Hepatocyte (in vitro differentiated cells): ENCODE results near the gene DCTPP1. TPM values are rescaled to one million over a fixed set of nuclear protein-coding genes. Genes with fewer than 3 reads are reported as not detected.
"Not testable (repeated sequence)": the region's sequence is repeated elsewhere in the genome, so short reads cannot be mapped to it uniquely, and the experiment has no call there.

Experiments used
- DNase-seq: peaks from one replicate; pipeline ENCODE4 v3.0.0-alpha.2; 2016; ENCODE audit warnings: low spot score
- H2AFZ ChIP-seq: fragments of 200-600 bp; sonication (generic); 2 replicates; pipeline ENCODE4 v1.6.0; 2016; ENCODE audit warnings: antibody characterized with exemption, mild to moderate bottlenecking
- H3K27ac ChIP-seq: fragments of 200-600 bp; sonication (generic); 2 replicates; pipeline ENCODE4 v1.5.1; 2016; ENCODE audit warnings: mild to moderate bottlenecking
- H3K27me3 ChIP-seq: fragments of 200-600 bp; sonication (generic); 2 replicates; pipeline ENCODE4 v1.6.1; 2016
- H3K36me3 ChIP-seq: fragments of 200-600 bp; sonication (generic); replicated peaks from 2 replicates; pipeline ENCODE4 v1.5.1; 2016; ENCODE audit warnings: low read depth; ENCODE audit not compliant: insufficient read depth
- H3K4me1 ChIP-seq: fragments of 200-600 bp; sonication (generic); 2 replicates; pipeline ENCODE4 v1.5.1; 2016; ENCODE audit warnings: mild to moderate bottlenecking, moderate library complexity; ENCODE audit not compliant: insufficient read depth
- H3K4me2 ChIP-seq: fragments of 200-600 bp; sonication (generic); 2 replicates; pipeline ENCODE4 v1.6.0; 2016
- H3K4me3 ChIP-seq: fragments of 200-600 bp; sonication (generic); 2 replicates; pipeline ENCODE4 v1.5.1; 2016; ENCODE audit warnings: mild to moderate bottlenecking
- H3K79me2 ChIP-seq: fragments of 200-600 bp; sonication (generic); 2 replicates; pipeline ENCODE4 v1.6.0; 2017; ENCODE audit warnings: mild to moderate bottlenecking
- H3K9me2 ChIP-seq: fragments of 200-600 bp; sonication (generic); replicated peaks from 2 replicates; pipeline ENCODE4 v1.6.0; 2017; ENCODE audit warnings: mild to moderate bottlenecking; ENCODE audit not compliant: insufficient read depth
- H3K9me3 ChIP-seq: fragments of 200-600 bp; sonication (generic); 2 replicates; pipeline ENCODE4 v1.5.1; 2016; ENCODE audit warnings: low read depth, mild to moderate bottlenecking
- H4K20me1 ChIP-seq: fragments of 200-600 bp; sonication (generic); 2 replicates; pipeline ENCODE4 v1.6.0; 2016; ENCODE audit warnings: mild to moderate bottlenecking; ENCODE audit not compliant: insufficient read depth, poor library complexity, severe bottlenecking
- EZH2 ChIP-seq: fragments of 200-600 bp; sonication (generic); IDR thresholded peaks from 2 replicates; pipeline ENCODE4 v1.6.1; 2016; ENCODE audit warnings: antibody characterized with exemption, mild to moderate bottlenecking, borderline replicate concordance
- EZH2phosphoT487 ChIP-seq: fragments of 200-600 bp; sonication (generic); IDR thresholded peaks from one replicate; pipeline ENCODE4 v1.6.1; 2018; ENCODE audit warnings: antibody characterized with exemption, mild to moderate bottlenecking, low read depth, moderate library complexity; ENCODE audit not compliant: unreplicated experiment, severe bottlenecking
- WGBS: methylation state at CpG from one replicate; pipeline ENCODE4 v1.1.6; 2016; ENCODE audit warnings: low lambda C conversion rate; ENCODE audit errors: missing lambda C conversion rate; 5-methylcytosine and 5-hydroxymethylcytosine counted together
- polyA plus RNA-seq: library from polyadenylated mRNA; unstranded; fragments of >200 nt; fragmentation: Nextera tagmentation; extraction: Ambion mirVana; gene quantifications from 2 replicates; pipeline ENCODE4 v1.2.1, GENCODE V29; 2016
- total RNA-seq: library from RNA; depleted of rRNA; stranded (reverse); fragments of >200 nt; gene quantifications from 2 replicates; pipeline ENCODE4 v1.2.3, GENCODE V29; 2014
- TF ChIP-seq, protein P1 (sequence below): fragments of 200-600 bp; sonication (generic); IDR thresholded peaks from 2 replicates; pipeline ENCODE4 v1.5.1; 2016; ENCODE audit warnings: antibody characterized with exemption, mild to moderate bottlenecking; ENCODE audit not compliant: poor library complexity

DCTPP1 gene
- total and polyA plus RNA-seq, 2 experiments from 2014 or later = 25.9 to 36.3 TPM

DNA sequence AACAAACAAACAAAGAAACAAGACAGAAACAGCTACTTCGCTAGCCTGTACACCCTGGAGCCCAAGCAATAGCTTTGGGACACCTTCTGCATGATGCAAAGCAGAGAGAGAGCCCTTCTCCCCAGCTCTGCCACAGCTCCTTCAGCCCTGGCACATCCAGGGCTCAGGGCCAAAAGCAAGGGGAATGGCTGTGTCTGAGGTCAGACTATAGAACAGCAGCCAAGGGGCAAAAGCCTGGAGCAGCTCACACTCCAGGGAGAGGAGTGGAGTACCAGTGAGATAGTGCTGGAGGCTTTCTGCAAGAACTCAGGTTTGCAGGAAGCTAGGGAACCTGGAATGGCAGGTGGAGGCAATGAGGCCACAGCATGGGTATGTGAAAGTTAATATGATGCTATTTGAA is 27.4 kb upstream of the DCTPP1 start:
- H3K79me2 ChIP-seq = no peaks in the 10 kb centered on the region
- H3K9me2 ChIP-seq = no peaks in the 10 kb centered on the region
- TF ChIP-seq EZH2phosphoT487 (no peak), EZH2 (no peak)
- TF ChIP-seq, protein P1, sequence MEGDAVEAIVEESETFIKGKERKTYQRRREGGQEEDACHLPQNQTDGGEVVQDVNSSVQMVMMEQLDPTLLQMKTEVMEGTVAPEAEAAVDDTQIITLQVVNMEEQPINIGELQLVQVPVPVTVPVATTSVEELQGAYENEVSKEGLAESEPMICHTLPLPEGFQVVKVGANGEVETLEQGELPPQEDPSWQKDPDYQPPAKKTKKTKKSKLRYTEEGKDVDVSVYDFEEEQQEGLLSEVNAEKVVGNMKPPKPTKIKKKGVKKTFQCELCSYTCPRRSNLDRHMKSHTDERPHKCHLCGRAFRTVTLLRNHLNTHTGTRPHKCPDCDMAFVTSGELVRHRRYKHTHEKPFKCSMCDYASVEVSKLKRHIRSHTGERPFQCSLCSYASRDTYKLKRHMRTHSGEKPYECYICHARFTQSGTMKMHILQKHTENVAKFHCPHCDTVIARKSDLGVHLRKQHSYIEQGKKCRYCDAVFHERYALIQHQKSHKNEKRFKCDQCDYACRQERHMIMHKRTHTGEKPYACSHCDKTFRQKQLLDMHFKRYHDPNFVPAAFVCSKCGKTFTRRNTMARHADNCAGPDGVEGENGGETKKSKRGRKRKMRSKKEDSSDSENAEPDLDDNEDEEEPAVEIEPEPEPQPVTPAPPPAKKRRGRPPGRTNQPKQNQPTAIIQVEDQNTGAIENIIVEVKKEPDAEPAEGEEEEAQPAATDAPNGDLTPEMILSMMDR = no peak
- H3K27ac ChIP-seq = no peak overlapping the region
- no peaks in the 10 kb centered on the region for H3K36me3 ChIP-seq
- no peaks in the 10 kb centered on the region for H4K20me1 ChIP-seq
- DNase-seq = no peak
- peaks cover 6% of the 10 kb centered on the region for H3K4me1 ChIP-seq
- no peak overlapping the region for H3K4me3 ChIP-seq
- WGBS = 86% methylated on average over 1 of the region's 1 CpG
- H2AFZ ChIP-seq = no peak overlapping the region
- H3K27me3 ChIP-seq = no peaks in the 10 kb centered on the region
- no peak overlapping the region for H3K4me2 ChIP-seq
- no peaks in the 10 kb centered on the region for H3K9me3 ChIP-seq

DNA sequence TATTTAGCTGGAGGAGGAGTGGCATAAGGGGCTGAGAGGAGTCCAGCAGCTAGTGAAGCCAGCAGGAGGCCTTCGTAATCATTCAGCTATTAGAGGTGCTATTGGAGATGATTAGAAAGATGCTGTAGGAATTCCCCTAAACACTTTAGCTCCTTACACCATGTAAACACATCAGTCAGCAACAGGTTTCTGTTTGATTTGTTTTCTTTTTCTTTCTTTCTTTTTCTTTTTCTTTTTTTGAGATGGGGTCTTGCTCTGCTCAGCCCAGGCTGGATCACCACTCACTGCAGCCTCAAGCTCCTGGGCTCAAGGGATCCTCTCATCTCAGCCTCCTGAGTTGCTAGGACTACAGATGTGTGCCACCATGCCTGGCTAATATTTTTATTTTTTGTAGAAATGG is 26.5 kb upstream of the DCTPP1 start:
- Histone ChIP-seq H3K4me3 (no peak overlapping the region), H3K79me2 (no peaks in the 10 kb centered on the region), H3K36me3 (no peaks in the 10 kb centered on the region), H3K9me2 (no peaks in the 10 kb centered on the region), H3K27me3 (no peaks in the 10 kb centered on the region), H3K4me1 (peaks cover 10% of the 10 kb centered on the region), H4K20me1 (no peaks in the 10 kb centered on the region), H2AFZ (no peak overlapping the region), H3K9me3 (no peaks in the 10 kb centered on the region), H3K4me2 (no peak overlapping the region), H3K27ac (no peak overlapping the region)
- TF ChIP-seq, protein P1 = no peak
- TF ChIP-seq EZH2 = no peak
- TF ChIP-seq EZH2phosphoT487 = no peak
- DNase-seq = no peak
- 94% methylated on average over 1 of the region's 1 CpG for WGBS

DNA sequence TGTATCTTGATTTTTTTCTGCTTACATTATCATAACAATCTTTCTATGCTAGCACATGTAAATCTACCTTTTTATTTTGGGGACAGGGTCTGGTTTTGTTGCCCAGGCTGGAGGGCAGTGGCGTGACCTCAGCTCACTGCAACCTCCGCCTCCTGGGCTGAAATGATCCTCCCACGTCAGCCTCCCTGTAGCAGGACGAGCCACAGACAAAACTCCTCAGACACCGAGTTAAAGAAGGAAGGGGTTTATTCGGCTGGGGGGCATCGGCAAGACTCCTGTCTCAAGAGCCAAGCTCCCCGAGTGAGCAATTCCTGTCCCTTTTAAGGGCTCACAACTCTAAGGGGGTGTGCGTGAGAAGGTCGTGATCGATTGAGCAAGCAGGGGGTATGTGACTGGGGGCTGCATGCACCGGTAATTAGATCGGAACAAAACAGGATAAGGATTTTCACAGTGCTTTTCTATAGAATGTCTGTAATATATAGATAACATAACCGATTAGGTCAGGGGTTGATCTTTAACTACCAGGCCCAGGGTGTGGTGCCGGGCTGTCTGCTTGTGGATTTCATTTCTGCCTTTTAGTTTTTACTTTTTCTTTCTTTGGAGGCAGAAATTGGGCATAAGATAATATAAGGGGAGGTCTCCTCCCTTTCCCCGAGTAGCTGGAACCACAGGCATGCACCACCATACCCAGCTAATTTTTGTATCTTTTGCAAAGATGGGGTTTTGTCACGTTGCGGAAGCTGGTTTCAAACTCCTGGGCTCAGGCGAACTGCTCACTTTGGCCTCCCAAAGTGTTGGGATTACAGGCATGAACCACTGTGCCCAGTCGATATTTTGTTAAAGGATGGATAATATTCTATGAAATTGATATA is 23.1 kb upstream of the DCTPP1 start:
- Histone ChIP-seq H3K4me1 (peaks cover 10% of the 10 kb centered on the region), H3K27ac (peak overlapping the region; percentile 57), H2AFZ (peak overlapping the region; percentile 63)
- not testable (repeated sequence) for H3K4me2 ChIP-seq, H4K20me1 ChIP-seq, H3K36me3 ChIP-seq, H3K4me3 ChIP-seq, H3K9me2 ChIP-seq, H3K9me3 ChIP-seq, H3K79me2 ChIP-seq, DNase-seq, H3K27me3 ChIP-seq
- 61% methylated on average over 20 of the region's 20 CpGs for WGBS

DNA sequence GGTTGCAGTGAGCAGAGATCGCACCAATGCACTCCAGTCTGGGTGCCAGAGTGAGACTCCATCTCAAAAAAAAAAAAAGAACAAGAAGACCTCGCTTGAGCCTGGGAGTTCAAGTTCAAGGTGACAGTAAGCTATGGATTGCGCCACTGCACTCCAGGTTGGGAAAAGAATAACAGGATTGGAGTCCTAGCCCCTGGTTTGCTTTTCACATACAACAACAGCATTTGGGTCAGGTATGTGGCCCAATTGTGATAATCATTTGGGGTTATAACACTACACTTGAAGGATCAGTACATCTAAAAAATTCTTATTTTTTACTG is 19.2 kb upstream of the DCTPP1 start:
- Histone ChIP-seq H2AFZ (no peak overlapping the region), H3K27ac (no peak overlapping the region), H3K4me2 (no peak overlapping the region), H3K4me3 (no peak overlapping the region), H3K4me1 (peaks cover 29% of the 10 kb centered on the region), H3K79me2 (peaks cover 11% of the 10 kb centered on the region), H3K27me3 (no peaks in the 10 kb centered on the region), H3K9me3 (peaks cover 5% of the 10 kb centered on the region), H3K9me2 (no peaks in the 10 kb centered on the region), H3K36me3 (peaks cover 4% of the 10 kb centered on the region), H4K20me1 (no peaks in the 10 kb centered on the region)
- DNase-seq = no peak
- WGBS = 94% methylated on average over 3 of the region's 3 CpGs
- no peak for TF ChIP-seq EZH2
- TF ChIP-seq EZH2phosphoT487 = no peak
- TF ChIP-seq, protein P1 = no peak
